ENCODE results near the gene OR51F1.
"Not testable (repeated sequence)": the region's sequence is repeated elsewhere in the genome, so short reads cannot be mapped to it uniquely, and the experiment has no call there.

Gene OR51F1

GRCh38 chr11:4748438-4748837 is 21.3 kb downstream of the OR51F1 start:
- Mint-ChIP-seq H3K9me3 (no peaks in the 10 kb centered on the region), H3K27me3 (ENCODE audit: low read depth) (no peaks in the 10 kb centered on the region), H3K4me1 (no peaks in the 10 kb centered on the region), H3K4me3 (no peak overlapping the region), H3K36me3 (ENCODE audit: low read depth) (no peaks in the 10 kb centered on the region), H3K27ac (no peak overlapping the region)
- no peak for TF ChIP-seq CTCF (IDR thresholded peaks at IDR 0.05; ENCODE audit: unreplicated experiment in 3 of 3)

- no peaks in the 10 kb centered on the region for H3K9me3 Mint-ChIP-seq
- H3K36me3 Mint-ChIP-seq (ENCODE audit: low read depth): no peaks in the 10 kb centered on the region
- H3K27ac Mint-ChIP-seq: no peak overlapping the region
- no peaks in the 10 kb centered on the region for H3K4me1 Mint-ChIP-seq
- no peak overlapping the region for H3K4me3 Mint-ChIP-seq
- no peak for TF ChIP-seq CTCF (IDR thresholded peaks at IDR 0.05; ENCODE audit: unreplicated experiment in 3 of 3)
- H3K27me3 Mint-ChIP-seq (ENCODE audit: low read depth): no peaks in the 10 kb centered on the region
Measured at GRCh38 chr11:4740735-4741134, 29.0 kb downstream of the OR51F1 start.

GRCh38 chr11:4727171-4727570 is 42.6 kb downstream of the OR51F1 start:
- H3K27ac Mint-ChIP-seq: no peak overlapping the region
- peaks cover 2% of the 10 kb centered on the region for H3K9me3 Mint-ChIP-seq
- no peaks in the 10 kb centered on the region for H3K4me1 Mint-ChIP-seq
- H3K36me3 Mint-ChIP-seq (ENCODE audit: low read depth): no peaks in the 10 kb centered on the region
- no peak overlapping the region for H3K4me3 Mint-ChIP-seq
- no peak for TF ChIP-seq CTCF (IDR thresholded peaks at IDR 0.05; ENCODE audit: unreplicated experiment in 3 of 3)
- peaks cover 3% of the 10 kb centered on the region for H3K27me3 Mint-ChIP-seq (ENCODE audit: low read depth)

- H3K4me1 Mint-ChIP-seq; H3K9me3 Mint-ChIP-seq; H3K27ac Mint-ChIP-seq; H3K27me3 Mint-ChIP-seq (ENCODE audit: low read depth); H3K36me3 Mint-ChIP-seq (ENCODE audit: low read depth); H3K4me3 Mint-ChIP-seq: not testable (repeated sequence)
Measured at GRCh38 chr11:4722616-4723534, 46.9 kb downstream of the OR51F1 start.

Data from nephron (organoid).